K562 (cell line): ENCODE data around the gene CD163.

ENCODE experiments used
- ARNT ChIP-seq, 2 experiments: fragments of 450-650 bp; IDR thresholded peaks; 2 replicates each; pipeline ENCODE4 v1.6.1; 2016; ENCODE audit warnings: mild to moderate bottlenecking in 1 of 2
- CTCF ChIP-seq, 3 experiments: IDR thresholded peaks in 2 of 3; conservative IDR thresholded peaks in 1 of 3; 2 replicates each; pipeline ENCODE4 v1.5.1; 2011 to 2012; ENCODE audit warnings: low read length in 3 of 3, mild to moderate bottlenecking in 3 of 3, control low read depth in 2 of 3, improper control_type of control experiment in 1 of 3, inconsistent platforms in 1 of 3, low read depth in 1 of 3, mixed read lengths in 1 of 3, moderate library complexity in 1 of 3; ENCODE audit not compliant: insufficient read depth in 2 of 3
- ESRRA ChIP-seq: fragments of 450-650 bp; IDR thresholded peaks from 2 replicates; pipeline ENCODE4 v1.6.1; 2014; ENCODE audit warnings: low read depth, mild to moderate bottlenecking, moderate library complexity, borderline replicate concordance
- FOXM1 ChIP-seq, 2 experiments: fragments of 450-650 bp in 1 of 2; sonication (generic) in 1 of 2; formaldehyde crosslinking in 1 of 2; IDR thresholded peaks; 2 replicates each; pipeline versions ENCODE4 v1.6.1 to v1.9.0; 2017 to 2022; ENCODE audit warnings: low read depth in 2 of 2, mild to moderate bottlenecking in 2 of 2, missing genetic modification reagents in 1 of 2, moderate library complexity in 1 of 2
- GTF2F1 ChIP-seq: IDR thresholded peaks from 2 replicates; pipeline ENCODE4 v1.6.1; 2011; ENCODE audit warnings: low read depth, low read length, improper control_type of control experiment
- KLF16 ChIP-seq: IDR thresholded peaks from 2 replicates; pipeline ENCODE4 v1.6.1; 2016; ENCODE audit warnings: antibody characterized with exemption
- MNT ChIP-seq, 2 experiments: fragments of 450-650 bp; conservative IDR thresholded peaks; 2 replicates each; pipeline ENCODE4 v1.6.1; 2017; ENCODE audit warnings: mild to moderate bottlenecking in 2 of 2, moderate library complexity in 2 of 2
- PHF20 ChIP-seq: fragments of 450-650 bp; IDR thresholded peaks from 2 replicates; pipeline ENCODE4 v1.6.1; 2018; ENCODE audit not compliant: partially characterized antibody
- RHOXF2B ChIP-seq: fragments of 250-450 bp; sonication (Bioruptor Pico); conservative IDR thresholded peaks from 2 replicates; pipeline ENCODE4 v1.5.1; 2021
- UBTF ChIP-seq, 2 experiments: IDR thresholded peaks; 2 replicates each; pipeline ENCODE4 v1.6.1; 2012; ENCODE audit warnings: improper control_type of control experiment in 2 of 2, low read depth in 2 of 2, low read length in 2 of 2, borderline replicate concordance in 1 of 2
- ZBTB9 ChIP-seq: fragments of 450-650 bp; formaldehyde crosslinking; IDR thresholded peaks from 2 replicates; pipeline ENCODE4 v1.4.0; 2020; ENCODE audit warnings: mild to moderate bottlenecking, moderate library complexity
- ZNF274 ChIP-seq: IDR thresholded peaks from 2 replicates; pipeline ENCODE4 v1.6.1; 2011; ENCODE audit warnings: low read depth, mild to moderate bottlenecking, low read length, moderate library complexity, borderline replicate concordance
- ZNF408 ChIP-seq: fragments of 250-450 bp; sonication (Bioruptor Pico); IDR thresholded peaks from 2 replicates; pipeline ENCODE4 v1.4.0; 2020; ENCODE audit warnings: low read depth, mild to moderate bottlenecking, moderate library complexity
- ZNF41 ChIP-seq: fragments of 250-450 bp; sonication (Bioruptor Pico); conservative IDR thresholded peaks from 2 replicates; pipeline ENCODE4 v1.4.0; 2020; ENCODE audit warnings: mild to moderate bottlenecking

- TF ChIP-seq ZNF408 (CRISPR knock-in tag) (no peak), ZNF41 (no peak), ESRRA (no peak), CTCF (IDR thresholded peaks at IDR 0.05 in 2 of 3, conservative IDR thresholded peaks at IDR 0.05 in 1 of 3; ENCODE audit: insufficient read depth in 2 of 3, low read depth in 1 of 3, low read length in 3 of 3) (no peak), ARNT (IDR thresholded peaks at IDR 0.05) (no peak), ZNF274 (no peak), FOXM1 (IDR thresholded peaks at IDR 0.05; ENCODE audit: low read depth) (no peak), FOXM1 (CRISPR knock-in tag; IDR thresholded peaks at IDR 0.05; ENCODE audit: low read depth) (no peak), ZBTB9 (CRISPR knock-in tag) (no peak), RHOXF2B (CRISPR knock-in tag) (no peak), GTF2F1 (no peak), PHF20 (no peak), UBTF (IDR thresholded peaks at IDR 0.05; ENCODE audit: borderline replicate concordance in 1 of 2, low read depth in 2 of 2, low read length in 2 of 2) (no peak), KLF16 (no peak), MNT (conservative IDR thresholded peaks at IDR 0.05) (no peak)
These were observed 71.4 kb downstream of the CD163 start for GRCh38 chr12:7431993-7432685.
